Colon (tissue), 2 donors: ENCODE measurements around the gene PADI4.
"Not testable (repeated sequence)": the region's sequence is repeated elsewhere in the genome, so short reads cannot be mapped to it uniquely, and the experiment has no call there.

Experiments
- FAIRE-seq: peaks from 2 replicates; lab custom pipeline; 2012; peaks lifted over from hg19 to GRCh38; lab: Jason Lieb, UNC
- donor health status: control.
- donor health status: control.

The PADI4 gene

DNA sequence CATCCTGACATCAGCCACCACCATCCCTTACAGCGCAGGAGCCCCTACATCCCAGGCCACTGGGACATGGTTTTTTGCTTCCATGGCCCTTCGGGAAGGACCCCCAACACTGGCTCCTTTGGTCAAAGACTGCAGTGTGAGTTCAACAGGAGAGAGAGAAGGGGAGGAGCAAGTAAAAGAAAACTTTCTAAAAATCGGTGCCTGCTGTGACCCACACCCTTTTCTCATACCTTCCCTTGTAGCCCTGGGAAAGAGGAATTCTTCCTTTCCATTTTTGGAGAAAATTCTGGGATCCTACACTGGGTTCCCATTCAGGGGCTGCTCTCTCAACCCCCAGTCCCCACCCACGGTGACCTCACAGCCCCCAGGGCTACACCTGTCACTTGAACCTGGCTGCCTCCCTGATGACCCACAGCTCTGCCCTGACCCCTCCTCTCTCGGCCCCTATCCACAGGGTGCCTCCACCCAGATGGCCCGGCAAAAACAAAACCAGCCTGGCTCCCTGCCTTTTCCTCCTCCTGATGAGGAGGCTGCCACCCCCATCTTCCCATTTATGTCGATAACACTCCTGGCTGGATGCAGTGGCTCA, 7.6 kb downstream of the PADI4 start:
- no peak for FAIRE-seq

- FAIRE-seq, result no peak
These were observed 8.7 kb downstream of the PADI4 start for GRCh38 chr1:17316704-17317103.

DNA sequence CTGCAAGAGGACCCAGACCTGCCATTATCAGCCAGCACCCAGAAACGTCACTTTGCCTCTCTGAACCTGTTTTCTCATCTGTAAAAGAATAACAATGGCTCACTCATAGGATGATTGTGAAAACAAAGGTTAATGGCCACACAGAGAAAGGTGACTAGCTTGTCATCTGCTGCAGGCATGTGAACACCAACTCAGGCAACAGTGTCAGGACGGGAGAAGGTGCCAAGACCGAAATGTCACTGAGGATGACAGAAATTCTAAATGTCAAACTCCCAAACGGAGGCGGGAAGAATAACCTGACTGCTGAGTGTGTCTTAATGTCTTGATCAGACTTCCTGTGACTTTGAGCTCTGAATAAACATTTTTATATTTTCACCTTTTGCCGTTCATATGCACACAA, 10.3 kb downstream of the PADI4 start:
- FAIRE-seq, result no peak

- no peak for FAIRE-seq
These were observed 11.8 kb downstream of the PADI4 start for GRCh38 chr1:17319561-17320350.

GRCh38 chr1:17321857-17322390, 13.9 kb downstream of the PADI4 start:
- FAIRE-seq, result not testable (repeated sequence)

DNA sequence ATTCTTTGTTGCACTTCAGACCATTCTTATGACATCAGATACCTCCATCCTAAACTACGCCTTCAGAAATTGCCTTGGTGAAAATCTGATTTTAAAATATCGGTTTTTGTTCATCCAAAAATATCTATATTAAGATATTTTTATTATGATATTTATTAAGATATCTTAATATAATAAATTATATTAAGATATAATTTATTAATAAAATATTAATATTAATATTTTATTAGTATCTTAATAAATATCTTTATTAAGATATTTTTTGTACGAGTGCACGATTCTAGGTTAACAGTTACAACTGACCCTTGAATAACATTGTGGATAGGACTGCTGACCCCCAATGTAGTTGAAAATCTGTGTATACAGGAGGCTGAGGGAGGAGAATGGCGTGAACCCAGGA, 20.9 kb downstream of the PADI4 start:
- peak; percentile 69 for FAIRE-seq

GRCh38 chr1:17329610-17330009, 21.6 kb downstream of the PADI4 start:
- no peak for FAIRE-seq

- no peak for FAIRE-seq
These were observed 22.9 kb downstream of the PADI4 start for GRCh38 chr1:17330856-17331255.

DNA sequence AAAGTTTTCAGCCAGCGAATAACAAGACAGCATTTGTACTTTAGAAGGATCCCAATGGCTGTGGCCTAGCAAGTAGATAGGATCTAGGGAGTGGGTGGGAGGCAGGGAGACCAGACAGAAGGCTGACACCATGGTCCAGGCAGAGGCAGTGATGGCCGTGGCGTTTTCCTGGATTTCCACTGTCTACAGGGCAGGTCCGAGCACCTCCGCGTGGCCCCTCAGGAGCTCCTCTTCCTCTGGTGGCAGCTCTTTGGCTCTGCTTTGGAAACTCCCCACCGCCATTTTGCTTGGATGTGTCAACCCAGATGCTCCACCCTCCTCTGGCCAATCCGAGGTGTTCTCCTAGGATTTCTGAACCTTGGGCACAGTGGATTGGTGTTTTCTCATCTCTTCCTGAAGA, 25.1 kb downstream of the PADI4 start:
- no peak for FAIRE-seq

- FAIRE-seq, result no peak
These were observed 28.1 kb downstream of the PADI4 start for GRCh38 chr1:17335821-17336710.

GRCh38 chr1:17338706-17339493, 30.9 kb downstream of the PADI4 start:
- FAIRE-seq, result no peak

- no peak for FAIRE-seq
These were observed 31.5 kb downstream of the PADI4 start for GRCh38 chr1:17339521-17339920.

DNA sequence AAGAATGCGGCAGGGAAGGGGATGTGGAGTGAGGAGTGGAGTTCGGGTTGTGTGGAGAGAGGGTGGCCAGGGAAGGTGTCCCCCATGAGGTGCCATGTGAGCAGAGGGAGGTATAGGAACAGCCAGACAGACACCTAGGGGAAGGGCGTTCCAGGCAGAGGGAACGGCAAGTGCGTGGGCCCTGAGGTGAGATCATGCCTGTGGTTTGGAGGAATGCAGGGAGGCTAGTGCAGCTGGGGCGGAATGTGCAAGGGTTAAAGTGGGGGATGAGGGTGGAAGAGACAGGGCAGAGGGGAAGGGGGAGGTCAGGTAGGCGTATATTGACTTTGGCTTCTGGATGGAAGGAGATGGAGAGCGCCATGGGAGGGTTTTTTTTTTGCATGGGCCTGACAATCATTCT, 32.4 kb downstream of the PADI4 start:
- FAIRE-seq, result no peak

DNA sequence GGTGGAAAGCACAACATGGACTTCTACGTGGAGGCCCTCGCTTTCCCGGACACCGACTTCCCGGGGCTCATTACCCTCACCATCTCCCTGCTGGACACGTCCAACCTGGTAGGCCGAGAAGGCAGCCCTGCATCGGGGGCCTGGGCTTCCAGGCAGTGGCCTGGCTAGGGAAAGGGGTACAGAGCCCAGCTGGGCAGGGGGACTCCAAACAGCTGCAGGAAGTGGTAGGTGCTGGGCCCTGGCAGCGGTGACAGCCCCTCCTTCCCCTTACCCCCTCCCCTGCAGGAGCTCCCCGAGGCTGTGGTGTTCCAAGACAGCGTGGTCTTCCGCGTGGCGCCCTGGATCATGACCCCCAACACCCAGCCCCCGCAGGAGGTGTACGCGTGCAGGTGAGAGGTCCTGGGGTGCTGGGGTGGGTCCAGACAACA, 34.0 kb downstream of the PADI4 start:
- FAIRE-seq, result no peak

DNA sequence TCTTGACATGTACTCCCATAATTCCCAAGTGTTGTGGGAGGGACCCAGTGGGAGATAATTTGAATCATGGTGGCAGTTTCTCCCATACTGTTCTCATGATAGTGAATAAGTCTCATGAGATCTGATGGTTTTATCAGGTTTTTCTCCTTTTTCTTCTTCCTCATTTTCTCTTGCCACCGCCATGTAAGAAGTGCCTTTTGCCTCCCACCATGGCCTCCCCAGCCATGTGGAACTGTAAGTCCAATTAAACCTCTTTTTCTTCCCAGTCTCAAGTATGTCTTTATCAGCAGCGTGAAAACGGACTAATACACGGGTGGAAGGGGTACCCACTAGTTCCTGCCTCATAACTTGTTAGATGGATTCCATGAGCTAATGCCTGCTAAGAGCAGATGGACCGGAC, 37.5 kb downstream of the PADI4 start:
- FAIRE-seq, result not testable (repeated sequence)

GRCh38 chr1:17346046-17346789, 38.2 kb downstream of the PADI4 start:
- no peak for FAIRE-seq

DNA sequence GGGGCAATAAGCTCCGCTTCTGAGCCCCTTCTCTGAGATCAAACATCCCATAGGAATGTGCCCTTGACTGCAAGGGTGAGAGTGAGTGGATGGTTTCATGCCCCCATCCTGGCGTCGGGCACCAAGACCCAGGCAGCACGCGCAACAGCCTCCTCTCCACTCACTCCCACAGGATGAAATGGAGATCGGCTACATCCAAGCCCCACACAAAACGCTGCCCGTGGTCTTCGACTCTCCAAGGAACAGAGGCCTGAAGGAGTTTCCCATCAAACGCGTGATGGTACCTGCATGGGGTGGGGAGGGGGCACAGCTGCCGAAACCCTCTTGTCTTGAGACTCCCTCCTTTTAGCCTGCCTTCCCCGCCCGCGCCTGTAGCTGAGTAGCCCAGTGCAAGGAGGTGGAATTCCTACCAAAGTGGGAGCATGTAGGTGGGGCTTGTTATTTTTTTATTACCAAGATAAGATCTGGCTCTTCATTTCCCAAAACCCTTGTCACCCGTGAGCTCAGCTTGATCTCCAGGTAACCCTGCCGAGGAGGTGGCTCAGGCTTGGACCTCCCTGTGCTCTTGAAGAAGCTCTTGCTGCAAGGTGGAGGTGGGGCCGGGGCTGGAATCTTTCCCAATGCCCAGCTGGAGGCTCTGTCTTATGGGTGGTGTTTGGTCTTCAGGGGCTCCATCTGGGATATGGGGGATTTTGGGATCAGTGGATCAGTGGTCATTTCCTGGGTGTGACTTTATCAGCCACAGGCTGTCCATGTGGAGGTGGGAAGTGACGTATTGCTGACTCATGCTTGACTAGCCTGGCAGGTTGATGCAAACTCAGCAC, 40.0 kb downstream of the PADI4 start:
- FAIRE-seq, result no peak

GRCh38 chr1:17348593-17349234, 40.7 kb downstream of the PADI4 start:
- no peak for FAIRE-seq

GRCh38 chr1:17350083-17350482, 42.1 kb downstream of the PADI4 start:
- FAIRE-seq, result no peak
